ENCODE data around the gene MAPRE2.

The MAPRE2 gene

DNA sequence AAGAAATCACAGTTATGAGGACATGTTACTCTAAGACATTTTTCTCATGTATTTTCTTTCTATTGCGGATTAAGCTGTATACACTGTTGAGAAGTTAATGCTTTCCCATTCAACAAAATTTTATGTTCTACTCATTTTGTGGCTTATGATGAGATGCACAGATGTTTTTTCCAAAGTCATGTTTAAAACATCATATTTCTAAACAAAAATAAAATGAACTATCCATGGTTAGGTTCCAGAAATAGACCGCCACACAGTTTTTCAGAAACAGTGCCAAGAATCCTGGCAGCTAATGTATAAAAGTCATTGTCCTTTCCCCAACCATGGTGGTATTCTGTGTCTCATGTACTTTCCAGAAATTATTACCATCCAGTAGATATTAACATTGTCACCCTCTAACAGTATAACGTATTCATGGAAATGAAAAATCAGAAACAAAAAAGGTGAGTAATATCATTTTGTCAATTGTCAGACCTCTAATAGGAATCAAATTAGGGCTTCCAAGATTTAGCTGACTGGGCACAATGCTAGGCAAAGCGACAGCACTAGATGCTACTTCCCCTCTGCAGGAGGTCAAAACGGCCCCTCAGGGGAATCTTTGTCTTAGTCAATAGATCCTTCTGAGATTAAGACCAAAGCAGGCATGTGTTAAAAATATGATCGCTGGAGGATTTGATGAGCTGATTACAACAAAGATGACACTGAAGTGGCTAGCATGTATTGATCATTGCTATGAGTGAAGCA lies 145.2 kb downstream of the MAPRE2 start:
- no peak for DNase-seq

DNA sequence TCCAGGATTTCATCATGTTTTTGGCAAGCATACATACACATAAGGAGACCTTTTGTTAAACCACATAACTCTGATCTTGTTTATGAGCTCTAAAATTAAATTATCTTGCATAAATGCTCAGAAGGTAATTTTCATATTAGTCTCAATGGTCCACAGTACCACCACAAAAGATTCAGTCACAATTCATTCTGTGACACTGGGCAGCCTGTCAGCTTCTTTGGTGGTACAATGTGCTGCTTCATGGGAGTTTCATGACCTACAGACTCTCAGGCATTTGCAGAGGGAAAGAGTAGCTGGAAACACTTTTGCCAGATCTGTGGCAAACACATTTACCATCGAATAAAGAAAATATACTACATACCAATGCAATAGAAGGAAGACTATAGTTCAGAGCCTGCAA lies 148.3 kb downstream of the MAPRE2 start:
- DNase-seq = no peak

DNA sequence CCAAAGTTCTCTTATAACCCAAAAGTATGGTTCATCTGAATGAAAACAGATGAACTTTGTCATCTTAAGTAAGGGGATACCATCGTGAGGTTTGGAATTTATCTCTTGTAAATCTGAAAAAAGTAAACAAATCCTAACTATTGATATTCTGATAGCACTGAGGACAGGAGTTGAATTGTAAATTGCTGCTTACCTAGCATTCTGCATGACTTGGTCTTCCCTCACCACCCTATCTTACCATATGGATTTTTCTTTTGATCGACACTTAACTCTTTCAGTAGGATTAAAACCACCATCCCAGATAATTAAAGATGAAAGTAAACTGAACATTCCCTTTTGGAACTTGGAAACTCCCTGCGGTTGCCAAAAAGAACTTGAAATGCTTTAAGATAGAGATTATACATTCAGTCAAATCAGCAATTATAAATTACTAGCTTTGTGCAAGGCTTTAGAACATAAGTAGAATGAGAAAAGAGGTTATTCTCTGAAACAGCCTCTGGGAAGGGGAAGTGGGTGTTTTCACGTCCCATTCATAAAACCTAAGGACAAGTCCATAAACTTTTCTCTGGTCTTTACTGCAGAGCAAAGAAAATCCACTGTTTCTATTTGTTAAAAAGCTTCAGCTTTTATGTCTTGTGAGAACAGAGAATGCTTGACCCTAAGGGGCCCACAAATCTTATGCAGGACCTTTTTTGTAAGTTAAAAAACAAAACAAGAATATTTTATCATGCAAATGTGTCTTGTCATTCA lies 149.9 kb downstream of the MAPRE2 start:
- DNase-seq = no peak

DNA sequence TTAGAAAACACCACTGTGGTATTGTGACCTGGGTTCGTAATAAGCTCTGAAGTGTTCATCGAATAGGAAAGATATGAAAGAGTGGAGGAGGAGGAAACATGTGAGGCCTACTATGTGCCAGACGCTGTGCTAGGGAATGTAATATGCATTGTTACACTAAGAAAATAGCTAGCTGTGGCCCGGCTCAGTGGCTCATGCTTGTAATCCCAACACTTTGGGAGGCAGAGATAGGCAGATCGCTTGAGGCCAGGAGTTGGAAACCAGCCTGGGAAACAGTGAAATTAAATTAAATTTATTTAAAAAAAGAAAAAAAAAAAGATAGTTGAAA lies 150.4 kb downstream of the MAPRE2 start:
- no peak for DNase-seq

DNA sequence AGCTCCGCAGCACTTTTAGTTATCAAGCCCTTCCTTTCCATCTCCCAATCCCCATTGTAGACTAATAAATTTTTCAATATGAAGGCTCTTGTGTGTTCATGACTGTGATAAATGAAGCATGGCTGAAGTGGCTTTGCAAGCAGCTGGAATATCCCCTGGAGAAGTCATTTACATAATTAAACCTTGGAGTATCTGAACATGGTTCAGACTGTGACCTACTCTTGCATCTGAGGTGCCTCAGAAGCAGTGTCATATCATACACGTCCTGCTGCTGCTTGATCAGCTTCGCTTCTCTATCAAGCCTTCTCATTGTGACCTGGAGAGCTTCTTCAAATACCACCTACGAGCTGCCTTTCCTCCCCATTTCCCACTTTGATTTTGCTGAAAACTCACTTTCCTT lies 151.2 kb downstream of the MAPRE2 start:
- peak; percentile 19 for DNase-seq

Data from NCI-H146 (cell line).